A549 (cell line): ENCODE measurements around the gene ANK3. TPM values are rescaled to one million over a fixed set of nuclear protein-coding genes. Genes with fewer than 3 reads are reported as not detected.

Source experiments
- ATAC-seq, 2 experiments: fragments of 200-7000 bp in 1 of 2; fragments of >200 bp in 1 of 2; cut with Nextera tagmentation in 1 of 2; cut with Tn5 transposase in 1 of 2; 3 replicates each; pipeline versions ENCODE4 v1.8.0 to v1.9.1; 2018 to 2020; ENCODE audit warnings: mild to moderate bottlenecking in 1 of 2, moderate library complexity in 1 of 2
- CTCF ChIA-PET: fragments of 300-600 bp; sonication (Branson Sonifier 250); formaldehyde crosslinking; extraction: SDS; loops from one replicate; lab custom pipeline; 2021; ENCODE audit warnings: antibody characterized with exemption, inconsistent platforms; lab: Yijun Ruan, JAX
- POLR2A ChIA-PET: fragments of 350-600 bp; formaldehyde crosslinking; extraction: SDS; loops from one replicate; lab custom pipeline; 2021; ENCODE audit warnings: antibody characterized with exemption, inconsistent platforms; lab: Yijun Ruan, JAX
- DNase-seq, 2 experiments: peaks; one replicate each; pipeline versions ENCODE4 v3.0.0 to v3.0.0-alpha.2; 2011 to 2016; ENCODE audit warnings: low read depth in 1 of 2, low spot score in 1 of 2
- FAIRE-seq: peaks from 2 replicates; lab custom pipeline; 2011; peaks lifted over from hg19 to GRCh38; lab: Jason Lieb, UNC
- H3K27ac ChIP-seq, 2 experiments: fragments of >200 bp; sonication (Bioruptor Twin); formaldehyde crosslinking; 3 replicates each; pipeline ENCODE4 v1.5.1; 2016 to 2017
- H3K4me1 ChIP-seq: fragments of >200 bp; sonication (Bioruptor Twin); formaldehyde crosslinking; 3 replicates; pipeline ENCODE4 v1.6.1; 2016
- H3K4me2 ChIP-seq: fragments of >200 bp; sonication (Bioruptor Twin); formaldehyde crosslinking; 3 replicates; pipeline ENCODE4 v1.6.1; 2016
- H3K4me3 ChIP-seq: fragments of >200 bp; sonication (Bioruptor Twin); formaldehyde crosslinking; 3 replicates; pipeline ENCODE4 v1.5.1; 2016
- H3K9me3 ChIP-seq: fragments of >200 bp; sonication (Bioruptor Twin); formaldehyde crosslinking; 3 replicates; pipeline ENCODE4 v1.6.1; 2016
- CEBPB ChIP-seq, 2 experiments: fragments of >200 bp in 1 of 2; sonication (Bioruptor Twin) in 1 of 2; formaldehyde crosslinking in 1 of 2; IDR thresholded peaks; 2 replicates each; pipeline ENCODE4 v1.6.1; 2012 to 2016
- CHD4 ChIP-seq: fragments of 200-600 bp; sonication (generic); IDR thresholded peaks from 2 replicates; pipeline ENCODE4 v1.6.1; 2016; ENCODE audit warnings: antibody characterized with exemption, mild to moderate bottlenecking, borderline replicate concordance
- EHF ChIP-seq: fragments of 250-450 bp; sonication (Bioruptor Pico); IDR thresholded peaks from 2 replicates; pipeline ENCODE4 v1.5.0; 2020; ENCODE audit warnings: mild to moderate bottlenecking
- HDAC2 ChIP-seq: fragments of 200-600 bp; sonication (generic); IDR thresholded peaks from 2 replicates; pipeline ENCODE4 v1.6.1; 2016
- HEYL ChIP-seq: fragments of 250-450 bp; sonication (Bioruptor Pico); IDR thresholded peaks from 2 replicates; pipeline ENCODE4 v1.8.0; 2021; ENCODE audit warnings: mild to moderate bottlenecking, moderate library complexity
- MAFK ChIP-seq: fragments of 450-650 bp; IDR thresholded peaks from 2 replicates; pipeline ENCODE4 v1.6.1; 2014; ENCODE audit not compliant: partially characterized antibody
- NFE2L2 ChIP-seq: fragments of 150-350 bp; conservative IDR thresholded peaks from 2 replicates; pipeline ENCODE4 v1.6.1; 2014; ENCODE audit warnings: low read length
- RAD21 ChIP-seq, 2 experiments: fragments of >200 bp in 1 of 2; sonication (Bioruptor Twin) in 1 of 2; formaldehyde crosslinking in 1 of 2; IDR thresholded peaks in 1 of 2; conservative IDR thresholded peaks in 1 of 2; 2 replicates in 1 of 2; 3 replicates in 1 of 2; pipeline ENCODE4 v1.6.1; 2012 to 2018; ENCODE audit warnings: inconsistent platforms in 1 of 2
- RNF2 ChIP-seq: fragments of 200-600 bp; sonication (generic); IDR thresholded peaks from 2 replicates; pipeline ENCODE4 v1.6.1; 2016; ENCODE audit warnings: low read depth, mild to moderate bottlenecking, antibody characterized with exemption, moderate library complexity, borderline replicate concordance
- SMC3 ChIP-seq: fragments of >200 bp; sonication (Bioruptor Twin); formaldehyde crosslinking; IDR thresholded peaks from 3 replicates; pipeline ENCODE4 v1.6.1; 2018; ENCODE audit warnings: inconsistent platforms
- SREBF2 ChIP-seq: fragments of 450-650 bp; IDR thresholded peaks from 2 replicates; pipeline ENCODE4 v1.6.1; 2014; ENCODE audit warnings: mild to moderate bottlenecking, moderate library complexity
- TFCP2L1 ChIP-seq: fragments of 250-450 bp; sonication (Bioruptor Pico); IDR thresholded peaks from 2 replicates; pipeline ENCODE4 v1.5.0; 2021; ENCODE audit warnings: mild to moderate bottlenecking
- WGBS: methylation state at CpG from one replicate; pipeline ENCODE4 v1.1.6; 2017; ENCODE audit errors: missing lambda C conversion rate; 5-methylcytosine and 5-hydroxymethylcytosine counted together
- polyA plus RNA-seq, 4 experiments: library from polyadenylated mRNA; depleted of rRNA in 3 of 4; stranded (reverse); fragments of >200 nt; fragmentation: RNase III in 1 of 4; extraction: RNeasy Plus Mini Kit Qiagen cat#74134 plus additional on column Dnase treatment in 1 of 4; gene quantifications; 2 replicates in 3 of 4; 3 replicates in 1 of 4; pipeline ENCODE4 v1.2.3, GENCODE V29; 2011 to 2017
- TF ChIP-seq, protein P1 (sequence below): fragments of 250-450 bp; sonication (Bioruptor Pico); IDR thresholded peaks from 2 replicates; pipeline ENCODE4 v1.5.0; 2020; ENCODE audit warnings: low read depth, mild to moderate bottlenecking, moderate library complexity
- TF ChIP-seq, protein P2 (sequence below): IDR thresholded peaks from 2 replicates; pipeline ENCODE4 v1.6.1; 2012
- TF ChIP-seq, protein P3 (sequence below): fragments of >200 bp; sonication (Bioruptor Twin); formaldehyde crosslinking; IDR thresholded peaks from 3 replicates; pipeline ENCODE4 v1.5.1; 2016
- TF ChIP-seq, protein P4 (sequence below): IDR thresholded peaks from 2 replicates; pipeline ENCODE4 v1.6.1; 2012; ENCODE audit warnings: low read depth, borderline replicate concordance

ANK3 gene
- polyA plus RNA-seq, 2 of the 4 experiments (the other 2 are of a cell fraction): 0.56 to 5.4 TPM

DNA sequence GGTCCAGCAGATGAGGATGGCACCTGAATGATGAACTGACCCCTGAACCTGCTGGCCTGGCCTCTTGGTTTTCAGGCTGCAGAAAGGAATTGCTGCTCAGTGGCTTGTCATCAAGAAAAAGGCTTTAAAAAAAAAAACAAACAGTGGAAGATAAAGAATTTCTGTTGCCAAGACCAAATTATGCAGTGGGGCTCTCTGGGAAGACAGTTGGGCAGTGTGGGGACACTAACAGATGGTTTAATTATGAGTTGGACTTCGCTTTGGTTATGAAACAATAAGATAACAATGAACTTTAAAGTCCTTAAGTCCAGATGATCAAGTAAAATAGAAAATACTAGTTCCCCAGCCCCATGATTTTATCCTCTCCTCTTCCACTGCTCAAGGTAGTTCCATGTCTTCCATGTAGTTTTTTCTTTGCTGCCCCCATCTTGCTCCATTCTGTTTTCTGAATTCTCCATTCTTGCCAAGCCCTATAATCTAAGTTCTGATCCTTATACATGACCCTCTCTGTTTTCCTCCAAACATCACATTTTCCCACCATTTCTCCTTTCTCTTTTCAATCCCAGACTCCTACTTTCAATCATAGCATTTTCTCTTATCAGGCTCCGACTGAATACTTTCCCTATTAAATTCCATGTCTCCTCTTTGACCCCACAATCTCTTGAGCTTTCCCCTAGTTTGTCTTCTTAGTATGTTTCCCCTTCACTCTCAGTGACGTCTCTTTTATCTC is 52.6 kb downstream of the ANK3 start (continued):
- no peak for TF ChIP-seq MAFK
- no peak for TF ChIP-seq CHD4
- no peak for TF ChIP-seq HDAC2
- TF ChIP-seq SREBF2: no peak
- no peak for TF ChIP-seq HEYL (CRISPR knock-in tag)
- no peak for TF ChIP-seq RNF2
- TF ChIP-seq, protein P1, sequence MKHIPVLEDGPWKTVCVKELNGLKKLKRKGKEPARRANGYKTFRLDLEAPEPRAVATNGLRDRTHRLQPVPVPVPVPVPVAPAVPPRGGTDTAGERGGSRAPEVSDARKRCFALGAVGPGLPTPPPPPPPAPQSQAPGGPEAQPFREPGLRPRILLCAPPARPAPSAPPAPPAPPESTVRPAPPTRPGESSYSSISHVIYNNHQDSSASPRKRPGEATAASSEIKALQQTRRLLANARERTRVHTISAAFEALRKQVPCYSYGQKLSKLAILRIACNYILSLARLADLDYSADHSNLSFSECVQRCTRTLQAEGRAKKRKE (CRISPR knock-in tag): no peak

DNA sequence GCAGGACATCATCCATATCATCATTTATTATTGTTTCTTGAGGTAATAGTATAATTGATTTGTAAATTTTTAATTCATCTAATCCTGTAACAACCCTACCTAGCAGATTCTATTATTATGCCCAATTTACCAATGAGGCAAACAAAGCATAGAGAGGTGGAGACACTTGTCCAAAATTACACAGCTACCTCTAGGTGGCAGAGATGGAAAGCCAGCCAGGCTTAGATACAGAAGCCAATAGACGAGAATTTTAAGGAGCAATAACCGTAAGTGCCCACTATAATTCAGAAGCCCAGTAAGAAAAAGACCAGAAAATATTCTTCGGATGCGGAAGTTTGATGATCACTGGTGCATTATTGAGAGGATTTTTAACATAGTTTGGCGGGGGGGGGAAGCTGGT is 54.0 kb downstream of the ANK3 start:
- FAIRE-seq: no peak

DNA sequence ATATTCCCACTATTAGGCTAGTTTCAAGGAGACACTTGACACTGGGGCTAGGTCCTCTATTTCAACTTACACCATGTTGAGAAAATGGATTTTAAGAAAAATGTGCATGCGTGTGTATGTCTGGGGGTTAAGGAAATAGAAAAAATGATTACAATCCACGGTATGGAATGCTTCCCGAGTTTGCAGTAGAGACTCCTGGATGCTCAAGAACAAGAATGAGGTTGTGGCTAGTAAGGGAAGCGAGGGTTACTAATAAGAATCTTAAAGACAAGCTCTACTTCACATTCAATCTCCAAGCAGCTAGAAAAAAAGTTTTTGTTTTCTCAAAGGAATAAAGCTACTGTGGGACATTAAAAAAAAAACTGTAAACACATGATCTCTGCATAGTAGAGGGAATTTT is 54.7 kb downstream of the ANK3 start:
- WGBS: 56% methylated on average over 4 of the region's 4 CpGs
- ChIA-PET POLR2A (no interaction called here), CTCF (interaction anchor here (0.8 to 4.0 kb wide), 12 partner anchors 10 to 233 kb away, joined by 3 to 68 read pairs (median 4); no protein-coding TSS in a partner anchor)
- Histone ChIP-seq H3K27ac (no peak overlapping the region), H3K9me3 (no peaks in the 10 kb centered on the region; the same call in 2 of the 3 replicates), H3K4me1 (no peaks in the 10 kb centered on the region), H3K4me2 (no peak overlapping the region), H3K4me3 (no peak overlapping the region)
- DNase-seq (no peak), ATAC-seq (no peak), FAIRE-seq (no peak)
- no peak for TF ChIP-seq SMC3
- TF ChIP-seq EHF (CRISPR knock-in tag): no peak
- TF ChIP-seq NFE2L2: no peak
- TF ChIP-seq, protein P2, sequence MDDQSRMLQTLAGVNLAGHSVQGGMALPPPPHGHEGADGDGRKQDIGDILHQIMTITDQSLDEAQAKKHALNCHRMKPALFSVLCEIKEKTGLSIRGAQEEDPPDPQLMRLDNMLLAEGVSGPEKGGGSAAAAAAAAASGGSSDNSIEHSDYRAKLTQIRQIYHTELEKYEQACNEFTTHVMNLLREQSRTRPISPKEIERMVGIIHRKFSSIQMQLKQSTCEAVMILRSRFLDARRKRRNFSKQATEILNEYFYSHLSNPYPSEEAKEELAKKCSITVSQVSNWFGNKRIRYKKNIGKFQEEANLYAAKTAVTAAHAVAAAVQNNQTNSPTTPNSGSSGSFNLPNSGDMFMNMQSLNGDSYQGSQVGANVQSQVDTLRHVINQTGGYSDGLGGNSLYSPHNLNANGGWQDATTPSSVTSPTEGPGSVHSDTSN: no peak
- TF ChIP-seq, protein P3, sequence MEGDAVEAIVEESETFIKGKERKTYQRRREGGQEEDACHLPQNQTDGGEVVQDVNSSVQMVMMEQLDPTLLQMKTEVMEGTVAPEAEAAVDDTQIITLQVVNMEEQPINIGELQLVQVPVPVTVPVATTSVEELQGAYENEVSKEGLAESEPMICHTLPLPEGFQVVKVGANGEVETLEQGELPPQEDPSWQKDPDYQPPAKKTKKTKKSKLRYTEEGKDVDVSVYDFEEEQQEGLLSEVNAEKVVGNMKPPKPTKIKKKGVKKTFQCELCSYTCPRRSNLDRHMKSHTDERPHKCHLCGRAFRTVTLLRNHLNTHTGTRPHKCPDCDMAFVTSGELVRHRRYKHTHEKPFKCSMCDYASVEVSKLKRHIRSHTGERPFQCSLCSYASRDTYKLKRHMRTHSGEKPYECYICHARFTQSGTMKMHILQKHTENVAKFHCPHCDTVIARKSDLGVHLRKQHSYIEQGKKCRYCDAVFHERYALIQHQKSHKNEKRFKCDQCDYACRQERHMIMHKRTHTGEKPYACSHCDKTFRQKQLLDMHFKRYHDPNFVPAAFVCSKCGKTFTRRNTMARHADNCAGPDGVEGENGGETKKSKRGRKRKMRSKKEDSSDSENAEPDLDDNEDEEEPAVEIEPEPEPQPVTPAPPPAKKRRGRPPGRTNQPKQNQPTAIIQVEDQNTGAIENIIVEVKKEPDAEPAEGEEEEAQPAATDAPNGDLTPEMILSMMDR: no peak
- TF ChIP-seq, protein P4, sequence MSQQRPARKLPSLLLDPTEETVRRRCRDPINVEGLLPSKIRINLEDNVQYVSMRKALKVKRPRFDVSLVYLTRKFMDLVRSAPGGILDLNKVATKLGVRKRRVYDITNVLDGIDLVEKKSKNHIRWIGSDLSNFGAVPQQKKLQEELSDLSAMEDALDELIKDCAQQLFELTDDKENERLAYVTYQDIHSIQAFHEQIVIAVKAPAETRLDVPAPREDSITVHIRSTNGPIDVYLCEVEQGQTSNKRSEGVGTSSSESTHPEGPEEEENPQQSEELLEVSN: no peak
- no peak for TF ChIP-seq TFCP2L1 (CRISPR knock-in tag)
- TF ChIP-seq CEBPB (IDR thresholded peaks at IDR 0.05): no peak

More for the DNA sequence above, 54.0 kb downstream of the ANK3 start:
- WGBS: 59% methylated on average over 5 of the region's 5 CpGs
- H3K4me1 ChIP-seq: no peaks in the 10 kb centered on the region
- no peak overlapping the region for H3K4me3 ChIP-seq
- no peaks in the 10 kb centered on the region for H3K9me3 ChIP-seq
- TF ChIP-seq, protein P3: peak; percentile 56
- TF ChIP-seq RAD21 (conservative IDR thresholded peaks at IDR 0.05 in 1 of 2, IDR thresholded peaks at IDR 0.05 in 1 of 2) (peak; percentile 75 to 79), HDAC2 (no peak), RNF2 (no peak), SMC3 (peak; percentile 79)
- CTCF ChIA-PET: interaction anchor here (0.6 to 4.0 kb wide), 18 partner anchors 9 to 234 kb away, joined by 3 to 68 read pairs (median 4); no protein-coding TSS in a partner anchor
- DNase-seq (peak in 1 of 2 experiments; percentile 18), ATAC-seq (peak; percentile 84 to 85; a peak in 5 of 6 replicates)
- POLR2A ChIA-PET: no interaction called here
- no peak overlapping the region for H3K27ac ChIP-seq
- H3K4me2 ChIP-seq: no peak overlapping the region
